ENCODE data around the gene AQP7.

GRCh38 chr9:33447799-33448553, 45.6 kb upstream of the AQP7 start:
- TF ChIP-seq POLR2AphosphoS5 (IDR thresholded peaks at IDR 0.05) (no peak), CTCF (IDR thresholded peaks at IDR 0.05) (peak in 1 of 6 experiments; percentile 10), EP300 (IDR thresholded peaks at IDR 0.05) (no peak)
